SU-DHL-6 (cell line): Measurements from ENCODE around the gene ARHGDIA.
"Not testable (repeated sequence)": the region's sequence is repeated elsewhere in the genome, so short reads cannot be mapped to it uniquely, and the experiment has no call there.

Experiments
- H2AFZ ChIP-seq: fragments of 200-600 bp; sonication (generic); 2 replicates; pipeline ENCODE4 v1.6.1; 2014; ENCODE audit warnings: low read depth, mild to moderate bottlenecking, moderate library complexity, mixed read lengths, antibody characterized with exemption, low read length; ENCODE audit not compliant: severe bottlenecking
- H3F3A ChIP-seq: fragments of 200-600 bp; shearing (Covaris generic); 2 replicates; pipeline ENCODE4 v1.6.0; 2016; ENCODE audit warnings: antibody characterized with exemption, mild to moderate bottlenecking; ENCODE audit not compliant: insufficient read depth
- H3K27ac ChIP-seq: fragments of 200-600 bp; sonication (generic); 2 replicates; pipeline ENCODE4 v1.5.1; 2016; ENCODE audit warnings: low read depth, mild to moderate bottlenecking, low read length, moderate library complexity, mixed read lengths
- H3K27me3 ChIP-seq: fragments of 200-600 bp; sonication (generic), shearing (Covaris generic); 2 replicates; pipeline ENCODE4 v1.6.0; 2014; ENCODE audit warnings: mild to moderate bottlenecking, low read length
- H3K36me3 ChIP-seq: fragments of 200-600 bp; sonication (generic); 2 replicates; pipeline ENCODE4 v1.6.1; 2014; ENCODE audit warnings: mild to moderate bottlenecking, low read length, mixed read lengths
- H3K4me2 ChIP-seq: fragments of 300-600, 200-600 bp; shearing (Covaris generic), sonication (generic); 2 replicates; pipeline ENCODE4 v1.6.0; 2014; ENCODE audit warnings: low read length, low read depth, mild to moderate bottlenecking; ENCODE audit not compliant: poor library complexity, severe bottlenecking
- H3K4me3 ChIP-seq: fragments of 200-600 bp; sonication (generic); 2 replicates; pipeline ENCODE4 v1.5.1; 2014; ENCODE audit warnings: antibody characterized with exemption, low read length, mild to moderate bottlenecking, mixed read lengths; ENCODE audit not compliant: insufficient read depth, poor library complexity, severe bottlenecking
- H3K79me2 ChIP-seq: fragments of 200-600 bp; sonication (generic); 2 replicates; pipeline ENCODE4 v1.6.1; 2014; ENCODE audit warnings: mild to moderate bottlenecking, low read length, moderate library complexity; ENCODE audit not compliant: insufficient read depth
- H3K9ac ChIP-seq: fragments of 200-600 bp; sonication (generic); 2 replicates; pipeline ENCODE4 v1.7.0; 2014; ENCODE audit warnings: mild to moderate bottlenecking, low read length
- H3K9me2 ChIP-seq: fragments of 200-600 bp; sonication (generic); replicated peaks from 2 replicates; pipeline ENCODE4 v1.6.1; 2014; ENCODE audit warnings: low read length; ENCODE audit not compliant: insufficient read depth
- H3K9me3 ChIP-seq: fragments of 200-600 bp; sonication (generic); 2 replicates; pipeline ENCODE4 v1.6.1; 2014; ENCODE audit warnings: low read length, mixed read lengths; ENCODE audit not compliant: insufficient read depth
- H4K20me1 ChIP-seq: fragments of 200-600 bp; sonication (generic); 2 replicates; pipeline ENCODE4 v1.6.1; 2014; ENCODE audit warnings: low read depth, mild to moderate bottlenecking, antibody characterized with exemption, low read length, moderate library complexity, mixed read lengths
- EZH2phosphoT487 ChIP-seq: fragments of 200-600 bp; sonication (generic), shearing (Covaris generic); conservative IDR thresholded peaks from 2 replicates; pipeline ENCODE4 v1.6.1; 2018; ENCODE audit warnings: mild to moderate bottlenecking, antibody characterized with exemption, low read length, moderate library complexity, mixed read lengths
- TF ChIP-seq, protein P1 (sequence below): fragments of 200-600 bp; sonication (generic); IDR thresholded peaks from one replicate; pipeline ENCODE4 v1.5.1; 2017; ENCODE audit warnings: antibody characterized with exemption, mild to moderate bottlenecking, low read length, moderate library complexity; ENCODE audit not compliant: insufficient read depth, poor library complexity, severe bottlenecking

Gene ARHGDIA

GRCh38 chr17:81840826-81841778 is 30.0 kb downstream of the ARHGDIA start:
- Histone ChIP-seq H3K36me3 (no peaks in the 10 kb centered on the region), H3K9me3 (no peaks in the 10 kb centered on the region), H3K4me3 (no peak overlapping the region), H3K4me2 (no peak overlapping the region), H4K20me1 (no peaks in the 10 kb centered on the region), H3K27me3 (no peaks in the 10 kb centered on the region), H3K79me2 (no peaks in the 10 kb centered on the region), H2AFZ (no peak overlapping the region), H3K27ac (no peak overlapping the region), H3K9me2 (no peaks in the 10 kb centered on the region), H3K9ac (no peak overlapping the region), H3F3A (no peaks in the 10 kb centered on the region)
- TF ChIP-seq EZH2phosphoT487: no peak
- TF ChIP-seq, protein P1, sequence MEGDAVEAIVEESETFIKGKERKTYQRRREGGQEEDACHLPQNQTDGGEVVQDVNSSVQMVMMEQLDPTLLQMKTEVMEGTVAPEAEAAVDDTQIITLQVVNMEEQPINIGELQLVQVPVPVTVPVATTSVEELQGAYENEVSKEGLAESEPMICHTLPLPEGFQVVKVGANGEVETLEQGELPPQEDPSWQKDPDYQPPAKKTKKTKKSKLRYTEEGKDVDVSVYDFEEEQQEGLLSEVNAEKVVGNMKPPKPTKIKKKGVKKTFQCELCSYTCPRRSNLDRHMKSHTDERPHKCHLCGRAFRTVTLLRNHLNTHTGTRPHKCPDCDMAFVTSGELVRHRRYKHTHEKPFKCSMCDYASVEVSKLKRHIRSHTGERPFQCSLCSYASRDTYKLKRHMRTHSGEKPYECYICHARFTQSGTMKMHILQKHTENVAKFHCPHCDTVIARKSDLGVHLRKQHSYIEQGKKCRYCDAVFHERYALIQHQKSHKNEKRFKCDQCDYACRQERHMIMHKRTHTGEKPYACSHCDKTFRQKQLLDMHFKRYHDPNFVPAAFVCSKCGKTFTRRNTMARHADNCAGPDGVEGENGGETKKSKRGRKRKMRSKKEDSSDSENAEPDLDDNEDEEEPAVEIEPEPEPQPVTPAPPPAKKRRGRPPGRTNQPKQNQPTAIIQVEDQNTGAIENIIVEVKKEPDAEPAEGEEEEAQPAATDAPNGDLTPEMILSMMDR: no peak

DNA sequence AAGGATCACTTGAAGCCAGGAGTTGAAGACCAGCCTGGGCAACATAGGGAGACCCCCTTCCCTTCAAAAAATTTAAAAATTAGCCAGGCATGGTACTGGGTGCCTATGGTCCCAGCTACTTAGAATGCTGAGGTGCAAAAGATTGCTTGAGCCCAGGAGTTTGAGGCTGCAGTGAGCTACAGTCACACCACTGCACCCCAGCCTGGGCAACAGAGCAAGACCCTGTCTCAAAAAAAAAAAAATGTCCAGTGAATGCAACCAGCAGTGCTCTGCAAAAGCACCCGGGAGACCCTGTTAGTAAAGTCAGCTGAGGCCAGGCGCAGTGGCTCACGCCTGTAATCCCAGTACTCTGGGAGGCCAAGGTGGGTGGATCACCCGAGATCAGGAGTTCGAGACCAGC is 31.1 kb downstream of the ARHGDIA start:
- H4K20me1 ChIP-seq, H3K79me2 ChIP-seq, H3K9ac ChIP-seq, H3K4me2 ChIP-seq, H3K9me3 ChIP-seq, H3K36me3 ChIP-seq, H2AFZ ChIP-seq, H3K27me3 ChIP-seq, H3K9me2 ChIP-seq, H3F3A ChIP-seq, H3K27ac ChIP-seq, H3K4me3 ChIP-seq: not testable (repeated sequence)

GRCh38 chr17:81839301-81839700 is 31.8 kb downstream of the ARHGDIA start:
- H3K9ac ChIP-seq: no peak overlapping the region
- no peaks in the 10 kb centered on the region for H3K27me3 ChIP-seq
- no peaks in the 10 kb centered on the region for H3K36me3 ChIP-seq
- H3K9me2 ChIP-seq: no peaks in the 10 kb centered on the region
- H3F3A ChIP-seq: no peaks in the 10 kb centered on the region
- no peak overlapping the region for H3K4me3 ChIP-seq
- no peak overlapping the region for H2AFZ ChIP-seq
- no peak overlapping the region for H3K27ac ChIP-seq
- TF ChIP-seq, protein P1: no peak
- no peak for TF ChIP-seq EZH2phosphoT487
- H3K79me2 ChIP-seq: no peaks in the 10 kb centered on the region
- H3K9me3 ChIP-seq: no peaks in the 10 kb centered on the region
- H4K20me1 ChIP-seq: no peaks in the 10 kb centered on the region
- H3K4me2 ChIP-seq: no peak overlapping the region

GRCh38 chr17:81838753-81839255 is 32.3 kb downstream of the ARHGDIA start:
- Histone ChIP-seq H3K36me3 (no peaks in the 10 kb centered on the region), H4K20me1 (no peaks in the 10 kb centered on the region), H3K4me3 (no peak overlapping the region), H3K27ac (no peak overlapping the region), H3K4me2 (no peak overlapping the region), H3K27me3 (no peaks in the 10 kb centered on the region), H3K9ac (no peak overlapping the region), H3K79me2 (no peaks in the 10 kb centered on the region), H2AFZ (no peak overlapping the region), H3K9me2 (no peaks in the 10 kb centered on the region), H3K9me3 (no peaks in the 10 kb centered on the region), H3F3A (no peaks in the 10 kb centered on the region)
- no peak for TF ChIP-seq EZH2phosphoT487
- TF ChIP-seq, protein P1: no peak
